A549 treated with dexamethasone at 1 μM for 4 hours (cell line): Measurements from ENCODE around the gene GUK1. TPM values are rescaled to one million over a fixed set of nuclear protein-coding genes. Genes with fewer than 3 reads are reported as not detected.

Experiments used
- total RNA-seq: library from RNA; stranded (reverse); fragments of 200-300 nt; extraction: Qiagen RNA extraction; gene quantifications from 5 replicates; pipeline ENCODE4 v1.2.3, GENCODE V29; 2022

The GUK1 gene, protein sequence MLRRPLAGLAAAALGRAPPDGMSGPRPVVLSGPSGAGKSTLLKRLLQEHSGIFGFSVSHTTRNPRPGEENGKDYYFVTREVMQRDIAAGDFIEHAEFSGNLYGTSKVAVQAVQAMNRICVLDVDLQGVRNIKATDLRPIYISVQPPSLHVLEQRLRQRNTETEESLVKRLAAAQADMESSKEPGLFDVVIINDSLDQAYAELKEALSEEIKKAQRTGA
- total RNA-seq: 108 to 153 TPM (median 145 TPM) in 5 replicates

DNA sequence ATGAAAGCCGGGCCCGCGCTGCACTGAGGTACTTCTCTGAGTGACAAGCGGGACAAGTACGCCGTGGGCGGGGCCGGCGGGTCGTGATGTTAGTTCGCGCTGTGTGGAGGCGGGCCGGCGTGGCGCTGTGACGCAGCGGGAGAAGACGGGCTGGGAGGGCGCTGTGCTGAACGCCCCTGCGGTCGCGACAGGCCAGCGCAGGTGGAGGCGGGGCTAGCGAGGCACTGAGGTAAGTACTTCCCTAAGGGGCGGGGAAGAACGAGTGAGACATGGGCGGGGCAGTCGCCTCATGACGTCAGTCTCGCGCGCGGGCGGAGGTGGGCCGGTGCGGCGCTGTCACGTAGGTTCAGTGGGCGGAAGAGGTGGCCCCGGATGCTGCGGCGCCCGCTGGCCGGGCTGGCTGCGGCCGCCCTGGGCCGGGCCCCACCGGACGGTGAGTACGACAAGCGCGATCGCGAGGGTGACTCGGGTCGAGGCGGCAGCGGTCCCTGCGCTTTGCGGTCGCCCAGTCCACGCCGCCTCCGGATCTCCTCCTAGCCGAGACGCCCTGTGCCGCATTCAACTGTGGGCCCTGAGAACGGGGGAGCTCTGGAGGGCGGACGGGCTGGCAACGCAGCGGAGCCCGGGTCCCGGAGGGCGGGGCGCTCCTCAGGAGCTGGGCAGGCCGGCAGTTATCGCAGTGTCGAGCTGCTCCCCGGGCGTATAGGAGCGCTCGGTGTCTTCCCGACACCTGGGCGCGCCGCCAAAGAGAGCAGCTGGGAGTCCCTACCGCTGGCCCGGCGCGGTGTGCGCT is at the start of gene GUK1:
Gene GUK1, plus strand, starts transcription at position 349 of the 793 bp plus-strand sequence. Its CDS starts 24 bp downstream, at position 373.

DNA sequence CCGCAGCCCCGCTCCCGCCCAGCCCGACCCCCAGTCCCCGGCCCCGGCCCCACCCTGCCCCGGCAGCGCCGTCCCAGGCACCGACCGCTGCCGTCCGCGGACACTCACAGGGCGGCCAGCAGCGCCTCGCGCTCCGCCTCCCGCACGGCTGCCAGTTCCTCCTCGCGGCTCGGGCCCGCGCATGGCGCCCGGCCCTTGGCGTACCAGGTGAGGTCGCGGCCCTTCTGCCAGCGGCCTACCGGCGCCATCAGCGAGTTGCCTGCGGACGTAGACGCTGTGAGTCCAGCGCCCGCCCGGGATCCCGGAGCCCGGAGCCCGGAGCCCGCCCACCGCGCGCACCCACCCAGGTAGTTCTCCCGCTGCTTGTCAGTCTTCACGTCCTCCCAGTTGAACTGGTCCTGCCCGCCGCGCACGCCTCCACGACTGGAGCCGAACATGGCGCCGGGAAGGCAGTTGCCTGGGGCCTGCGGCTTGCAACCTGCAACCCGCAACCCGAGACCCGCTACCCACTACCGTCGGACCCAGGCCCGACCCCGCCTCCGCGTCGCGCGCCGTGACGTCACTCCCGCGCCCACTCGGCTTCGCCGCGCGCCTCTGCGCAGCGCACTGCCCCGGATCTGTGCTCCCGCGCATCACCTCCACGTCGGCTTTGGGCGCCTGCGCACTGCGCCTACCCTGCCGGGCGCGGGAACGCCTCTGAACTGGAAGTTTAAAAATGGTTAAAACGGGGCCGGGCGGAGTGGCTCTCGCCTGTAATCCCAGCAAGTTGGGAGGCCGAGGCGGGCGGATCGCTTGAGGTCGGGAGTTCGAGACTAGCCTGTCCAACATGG is 37.1 kb upstream of the GUK1 start, which contains the start of gene C1orf35:
Gene C1orf35, minus strand, starts transcription at position 535 of the 830 bp plus-strand sequence. Its CDS starts 98 bp downstream, at position 437.

DNA sequence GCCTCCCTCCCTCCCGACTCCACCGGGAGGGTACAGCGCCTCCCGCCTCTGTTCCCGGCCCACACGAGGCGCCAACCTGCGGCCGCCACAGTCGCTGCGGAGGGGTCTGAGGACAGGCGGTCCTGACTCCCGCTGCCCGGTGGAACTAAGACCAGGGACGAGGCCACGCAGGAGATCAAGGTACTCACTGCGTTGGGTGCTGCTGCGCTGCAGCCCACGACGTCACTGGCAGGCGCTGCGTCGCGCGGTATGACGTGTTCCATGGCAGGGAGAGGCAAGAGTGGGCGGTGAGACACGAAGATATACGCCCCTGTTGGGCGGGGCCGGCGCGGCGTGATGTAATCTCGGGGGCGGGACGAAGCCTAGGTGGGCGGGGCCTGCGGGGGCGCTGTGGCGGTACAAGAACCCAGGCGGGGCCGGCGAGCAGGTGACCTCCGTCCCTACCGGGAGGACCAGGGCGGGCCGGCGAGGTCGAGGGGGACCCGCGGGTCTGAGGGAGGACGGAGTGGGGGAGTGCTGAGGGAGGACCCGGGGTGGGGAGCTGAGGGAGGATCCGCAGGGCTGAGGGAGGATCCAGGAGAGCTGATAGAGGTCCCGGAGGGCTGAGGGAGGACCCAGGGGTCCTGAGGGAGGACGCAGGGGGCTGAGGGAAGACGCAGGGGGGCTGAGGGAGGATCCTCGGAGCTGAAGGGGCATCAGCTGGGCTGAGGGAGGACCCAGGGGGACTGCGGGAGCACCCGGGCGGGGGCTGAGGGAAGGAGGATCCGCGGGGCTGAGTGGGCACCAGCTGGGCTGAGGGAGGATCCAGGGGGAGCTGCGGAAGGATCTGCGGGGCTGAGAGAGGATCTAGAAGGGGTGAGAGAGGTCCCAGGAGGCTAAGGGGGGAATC is 30.8 kb upstream of the GUK1 start, which contains the start of gene MRPL55:
Gene MRPL55, minus strand, starts transcription at position 227 of the 889 bp plus-strand sequence. CDS start 1,039 bp downstream, outside the sequence.

DNA sequence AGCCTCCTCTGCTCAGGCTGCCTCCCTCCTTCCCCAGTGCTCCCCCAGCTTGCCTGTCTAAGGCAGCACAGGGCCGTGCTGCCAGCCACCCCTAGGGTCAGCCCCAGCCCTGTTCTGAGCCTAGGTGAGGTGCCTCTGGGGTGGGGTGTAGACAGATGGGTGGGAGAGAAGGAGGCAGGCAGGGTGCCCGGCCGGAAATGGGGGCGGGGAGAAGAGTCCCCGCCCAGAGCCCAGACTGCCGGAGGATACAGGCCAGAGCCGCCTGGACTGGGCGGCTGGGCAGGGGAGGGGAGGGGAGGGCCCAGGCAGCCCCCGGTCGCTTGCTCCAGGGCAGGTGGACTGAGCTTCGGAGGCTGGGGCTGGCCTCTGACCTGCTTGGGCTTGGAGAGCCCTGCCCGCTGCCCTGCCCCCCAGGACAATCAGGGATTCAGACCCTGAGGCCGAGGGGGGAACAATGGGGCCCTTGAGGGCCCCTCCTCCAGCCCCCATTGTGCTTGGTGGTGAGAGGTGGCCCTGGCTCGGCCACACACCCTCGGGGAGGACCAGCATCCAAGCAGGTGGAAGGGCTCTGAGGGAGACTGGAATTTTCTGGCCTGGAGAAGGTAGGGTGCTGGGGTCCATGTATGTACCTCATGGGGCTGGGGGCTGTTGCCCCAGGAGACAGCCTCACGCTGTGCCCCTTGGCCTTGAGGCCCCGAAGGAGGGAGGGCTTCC is 9.5 kb downstream of the GUK1 start, which contains the start of gene GJC2:
Gene GJC2, plus strand, starts transcription at position 525 of the 714 bp plus-strand sequence. CDS start 7,829 bp downstream, outside the sequence.

DNA sequence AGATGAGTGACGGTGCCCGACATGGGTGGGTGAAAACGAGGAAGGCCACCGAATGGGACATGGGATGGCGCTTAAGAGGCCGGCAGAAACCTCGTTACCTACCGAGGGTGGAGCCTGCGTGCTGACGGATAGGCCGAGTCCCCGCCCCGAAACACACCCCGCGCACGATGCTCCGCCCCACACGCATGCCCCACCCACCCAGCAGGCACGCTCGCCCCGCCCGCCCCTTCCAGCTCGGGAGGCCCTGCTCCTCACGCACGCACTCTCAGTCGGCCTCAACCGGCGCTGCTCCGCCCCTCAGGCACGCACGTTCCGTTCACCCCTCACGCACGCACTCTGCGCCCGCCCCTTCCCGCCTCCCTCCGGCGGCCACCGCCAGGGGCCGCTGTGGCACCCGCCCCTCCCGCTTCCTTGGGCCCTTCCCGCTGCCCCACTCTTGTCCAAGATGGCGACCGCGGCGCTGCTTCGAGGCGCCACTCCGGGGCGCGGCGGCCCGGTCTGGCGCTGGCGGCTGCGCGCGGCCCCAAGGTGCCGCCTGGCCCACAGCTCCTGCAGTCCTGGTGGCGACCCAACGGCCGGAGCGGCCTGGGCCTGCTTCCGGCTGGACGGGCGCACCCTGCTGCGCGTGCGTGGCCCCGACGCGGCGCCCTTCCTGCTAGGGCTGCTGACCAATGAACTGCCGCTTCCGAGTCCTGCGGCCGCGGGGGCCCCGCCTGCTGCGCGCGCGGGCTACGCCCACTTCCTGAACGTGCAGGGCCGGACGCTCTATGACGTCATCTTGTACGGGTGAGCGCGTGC is 25.5 kb downstream of the GUK1 start, which contains the start of gene IBA57:
Gene IBA57, plus strand, starts transcription at position 433 of the 798 bp plus-strand sequence. Its CDS starts 13 bp downstream, at position 446.

Other genes with a start within 250 kb of the GUK1 start
- 5.0 to 6.7 TPM (median 5.7 TPM) in 5 replicates for gene WNT9A, start 192.3 kb upstream of the GUK1 start, total RNA-seq
- 0.02 to 0.07 TPM (median 0.04 TPM) in 4 of 5 replicates, not detected in the other for gene WNT3A, start 133.3 kb upstream of the GUK1 start, total RNA-seq
- gene ARF1, start 57.6 kb upstream of the GUK1 start, total RNA-seq: 347 to 462 TPM (median 449 TPM) in 5 replicates
- gene C1orf35, start 37.0 kb upstream of the GUK1 start, total RNA-seq: 29.6 to 36.8 TPM (median 33.9 TPM) in 5 replicates
- 66.7 to 74.9 TPM (median 69.3 TPM) in 5 replicates for gene MRPL55, start 31.0 kb upstream of the GUK1 start, total RNA-seq
- 0.14 to 0.47 TPM (median 0.27 TPM) in 5 replicates for gene GJC2, start 9.7 kb downstream of the GUK1 start, total RNA-seq
- gene IBA57, start 25.5 kb downstream of the GUK1 start, total RNA-seq: 2.8 to 5.7 TPM (median 5.1 TPM) in 5 replicates
- 2.2 to 6.7 TPM (median 4.3 TPM) in 5 replicates for gene OBSCN, start 67.8 kb downstream of the GUK1 start, total RNA-seq